Caco-2 (cell line): ENCODE results near the gene AANAT. TPM values are rescaled to one million over a fixed set of nuclear protein-coding genes. Genes with fewer than 3 reads are reported as not detected.

ENCODE experiments used
- BruUV-seq: library from RNA; stranded (reverse); fragments of 400-500 nt; replicated peaks from 2 replicates; lab custom pipeline; 2021; lab: Mats Ljungman, UMichigan
- CTCF ChIA-PET: fragments of 300-600 bp; sonication (Branson Sonifier 250); formaldehyde crosslinking; loops from one replicate; lab custom pipeline; 2022; ENCODE audit warnings: antibody characterized with exemption; lab: Charles Lee
- POLR2A ChIA-PET: fragments of 300-600 bp; sonication (Branson Sonifier 250); formaldehyde crosslinking; loops from one replicate; lab custom pipeline; 2022; ENCODE audit warnings: antibody characterized with exemption; lab: Charles Lee
- DNase-seq, 2 experiments: peaks; one replicate each; pipeline versions ENCODE4 v3.0.0 to v3.0.0-alpha.2; 2020 to 2022
- H3K27me3 ChIP-seq: replicated peaks from 2 replicates; pipeline ENCODE4 v1.6.0; 2011; ENCODE audit warnings: low read length; ENCODE audit not compliant: control insufficient read depth, insufficient read depth
- H3K36me3 ChIP-seq: 2 replicates; pipeline ENCODE4 v1.5.1; 2011; ENCODE audit warnings: low read length; ENCODE audit not compliant: control insufficient read depth, insufficient read depth
- H3K4me1 ChIP-seq: fragments of 250-450 bp; sonication (Bioruptor Pico); 2 replicates; pipeline ENCODE4 v1.5.1; 2020; ENCODE audit warnings: mild to moderate bottlenecking
- H3K4me3 ChIP-seq: 2 replicates; pipeline ENCODE4 v1.5.1; 2011; ENCODE audit warnings: low read depth, mild to moderate bottlenecking, control low read depth, low read length
- H3K9me3 ChIP-seq: fragments of 250-450 bp; sonication (Bioruptor Pico); 2 replicates; pipeline ENCODE4 v1.5.1; 2020; ENCODE audit warnings: mild to moderate bottlenecking, moderate library complexity
- H3K27ac Mint-ChIP-seq: one replicate; pipeline ENCODE4 v1.8.0; 2022; ENCODE audit warnings: mixed read lengths; ENCODE audit not compliant: unreplicated experiment
- H3K27me3 Mint-ChIP-seq: one replicate; pipeline ENCODE4 v1.8.0; 2022; ENCODE audit warnings: mixed read lengths; ENCODE audit not compliant: insufficient read depth, unreplicated experiment
- H3K36me3 Mint-ChIP-seq: one replicate; pipeline ENCODE4 v1.8.0; 2022; ENCODE audit warnings: mild to moderate bottlenecking, mixed read lengths; ENCODE audit not compliant: insufficient read depth, unreplicated experiment
- H3K4me1 Mint-ChIP-seq: one replicate; pipeline ENCODE4 v1.8.0; 2022; ENCODE audit warnings: low read depth, mixed read lengths; ENCODE audit not compliant: unreplicated experiment
- H3K4me3 Mint-ChIP-seq: one replicate; pipeline ENCODE4 v1.8.0; 2022; ENCODE audit warnings: mild to moderate bottlenecking, moderate library complexity, mixed read lengths; ENCODE audit not compliant: unreplicated experiment
- H3K9me3 Mint-ChIP-seq: one replicate; pipeline ENCODE4 v1.8.0; 2022; ENCODE audit warnings: mixed read lengths; ENCODE audit not compliant: unreplicated experiment
- CTCF ChIP-seq, 2 experiments: fragments of 200-600 bp in 1 of 2; IDR thresholded peaks; 1 replicate in 1 of 2; 2 replicates in 1 of 2; pipeline versions ENCODE4 v1.5.1 to v1.8.0; 2011 to 2022; ENCODE audit warnings: antibody characterized with exemption in 1 of 2, control low read depth in 1 of 2, inconsistent platforms in 1 of 2, low read depth in 1 of 2, low read length in 1 of 2, mild to moderate bottlenecking in 1 of 2, moderate library complexity in 1 of 2; ENCODE audit not compliant: insufficient read depth in 1 of 2, severe bottlenecking in 1 of 2, unreplicated experiment in 1 of 2
- intact Hi-C: fragments of 100-400 bp; cut with micrococcal nuclease; formaldehyde crosslinking; loops from one replicate; pipeline ENCODE4 v1.10.0; 2022; ENCODE audit not compliant: unreplicated experiment
- total RNA-seq: library from RNA; stranded (reverse); gene quantifications from 2 replicates; pipeline ENCODE4 v1.2.3, GENCODE V29; 2022

AANAT gene
- total RNA-seq, 1 experiment from 2014 or later: not detected

GRCh38 chr17:76498876-76499251 lies 31.5 kb downstream of the AANAT start:
- H3K9me3 ChIP-seq: no peaks in the 10 kb centered on the region
- Mint-ChIP-seq H3K4me3 (peak overlapping the region; percentile 87), H3K27me3 (no peaks in the 10 kb centered on the region), H3K36me3 (peaks cover 10% of the 10 kb centered on the region), H3K4me1 (peaks cover 21% of the 10 kb centered on the region), H3K27ac (peak overlapping the region; percentile 31), H3K9me3 (no peaks in the 10 kb centered on the region)
- intact Hi-C loops: no loop called here
- DNase-seq: no peak
- no TSS peak for BruUV-seq
- no peaks in the 10 kb centered on the region for H3K36me3 ChIP-seq
- CTCF ChIA-PET: interaction anchor here (0.8 to 0.9 kb wide), 2 partner anchors 46 to 101 kb away, joined by 3 read pairs; partner anchors contain the start of gene UBE2O
- no peak for TF ChIP-seq CTCF (IDR thresholded peaks at IDR 0.05; ENCODE audit: insufficient read depth in 1 of 2, low read depth in 1 of 2, low read length in 1 of 2, severe bottlenecking in 1 of 2, unreplicated experiment in 1 of 2)
- H3K27me3 ChIP-seq: no peaks in the 10 kb centered on the region
- no peak overlapping the region for H3K4me3 ChIP-seq
- POLR2A ChIA-PET: no interaction called here
- peaks cover 33% of the 10 kb centered on the region for H3K4me1 ChIP-seq

GRCh38 chr17:76499267-76499667 lies 31.9 kb downstream of the AANAT start:
- H3K4me3 ChIP-seq: no peak overlapping the region

GRCh38 chr17:76500074-76500746 lies 32.8 kb downstream of the AANAT start:
- POLR2A ChIA-PET: no interaction called here
- no TSS peak for BruUV-seq
- no peaks in the 10 kb centered on the region for H3K9me3 ChIP-seq
- H3K27me3 ChIP-seq: no peaks in the 10 kb centered on the region
- intact Hi-C loops: no loop called here
- Mint-ChIP-seq H3K27ac (peak overlapping the region; percentile 91), H3K27me3 (no peaks in the 10 kb centered on the region), H3K36me3 (peaks cover 10% of the 10 kb centered on the region), H3K4me1 (peaks cover 21% of the 10 kb centered on the region), H3K4me3 (peak overlapping the region; percentile 87), H3K9me3 (no peaks in the 10 kb centered on the region)
- DNase-seq: peak in 1 of 2 experiments; percentile 33
- no peak for TF ChIP-seq CTCF (IDR thresholded peaks at IDR 0.05; ENCODE audit: insufficient read depth in 1 of 2, low read depth in 1 of 2, low read length in 1 of 2, severe bottlenecking in 1 of 2, unreplicated experiment in 1 of 2)
- peak overlapping the region; percentile 64 for H3K4me3 ChIP-seq
- H3K4me1 ChIP-seq: peaks cover 33% of the 10 kb centered on the region
- CTCF ChIA-PET: interaction anchor here (0.7 to 1.2 kb wide), 4 partner anchors 11 to 103 kb away, joined by 3 to 6 read pairs (median 4); no protein-coding TSS in a partner anchor
- H3K36me3 ChIP-seq: no peaks in the 10 kb centered on the region

More at GRCh38 chr17:76499267-76499667, 31.9 kb downstream of the AANAT start:
- Mint-ChIP-seq H3K27ac (no peak overlapping the region), H3K4me1 (peaks cover 21% of the 10 kb centered on the region), H3K9me3 (no peaks in the 10 kb centered on the region), H3K4me3 (peak overlapping the region; percentile 87), H3K36me3 (peaks cover 10% of the 10 kb centered on the region), H3K27me3 (no peaks in the 10 kb centered on the region)
- peak in 1 of 2 experiments; percentile 32 for DNase-seq
- ChIA-PET CTCF (interaction anchor here (0.7 to 1.2 kb wide), 4 partner anchors 21 to 102 kb away, joined by 3 to 6 read pairs (median 4); partner anchors contain the start of gene UBE2O), POLR2A (interaction anchor here (0.6 kb wide), 1 partner anchor 209 kb away, joined by 3 read pairs; no protein-coding TSS in a partner anchor)
- BruUV-seq: no TSS peak
- no peaks in the 10 kb centered on the region for H3K9me3 ChIP-seq
- no peaks in the 10 kb centered on the region for H3K27me3 ChIP-seq
- TF ChIP-seq CTCF (IDR thresholded peaks at IDR 0.05; ENCODE audit: insufficient read depth in 1 of 2, low read depth in 1 of 2, low read length in 1 of 2, severe bottlenecking in 1 of 2, unreplicated experiment in 1 of 2): no peak
- intact Hi-C loops: no loop called here
- H3K4me1 ChIP-seq: peaks cover 33% of the 10 kb centered on the region
- H3K36me3 ChIP-seq: no peaks in the 10 kb centered on the region
